ENCODE results near the gene MYCT1.
"Not testable (repeated sequence)": the region's sequence is repeated elsewhere in the genome, so short reads cannot be mapped to it uniquely, and the experiment has no call there.

The MYCT1 gene

DNA sequence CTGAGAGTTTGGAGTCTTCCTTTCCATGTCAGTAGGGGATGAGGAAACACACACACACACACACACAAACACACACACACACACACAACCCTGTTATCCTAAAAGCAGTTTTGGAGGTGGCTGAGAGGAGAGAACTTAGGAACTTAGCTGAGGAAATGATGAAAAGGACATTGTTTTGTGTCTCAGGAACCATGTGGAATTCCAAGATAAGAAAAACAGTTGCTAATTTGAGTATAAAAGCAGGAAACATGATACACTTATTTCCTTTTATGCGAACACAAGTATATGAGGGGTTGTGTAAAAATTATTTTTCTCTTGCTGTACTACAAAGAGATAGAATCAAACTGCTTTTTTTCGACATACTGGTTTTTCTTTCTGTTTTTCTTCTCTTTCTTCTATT lies at the start of gene MYCT1:
Gene MYCT1 (plus strand): TSS at position 264 of the 400 bp plus-strand sequence. CDS start 6 bp downstream, at position 270.
- DNase-seq: no peak

DNA sequence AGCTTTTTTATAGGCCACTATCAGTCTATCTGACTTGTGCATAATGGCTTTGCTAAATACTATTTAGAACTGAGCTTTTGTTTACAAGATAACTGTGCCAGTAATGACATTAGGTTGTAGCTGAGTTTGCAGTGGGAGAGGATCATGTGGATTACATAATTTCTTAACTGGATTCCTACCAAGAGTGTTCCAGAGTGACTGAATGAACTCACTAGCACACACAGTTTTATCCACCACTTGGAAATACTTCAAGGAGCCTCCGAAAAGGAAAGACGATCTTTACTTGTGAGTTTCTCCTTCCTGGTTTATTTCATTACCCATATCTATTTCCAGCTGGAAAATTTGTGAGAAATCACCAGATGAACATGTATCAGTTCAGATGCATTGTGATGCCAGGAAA lies 49.6 kb upstream of the MYCT1 start:
- no peak for DNase-seq

DNA sequence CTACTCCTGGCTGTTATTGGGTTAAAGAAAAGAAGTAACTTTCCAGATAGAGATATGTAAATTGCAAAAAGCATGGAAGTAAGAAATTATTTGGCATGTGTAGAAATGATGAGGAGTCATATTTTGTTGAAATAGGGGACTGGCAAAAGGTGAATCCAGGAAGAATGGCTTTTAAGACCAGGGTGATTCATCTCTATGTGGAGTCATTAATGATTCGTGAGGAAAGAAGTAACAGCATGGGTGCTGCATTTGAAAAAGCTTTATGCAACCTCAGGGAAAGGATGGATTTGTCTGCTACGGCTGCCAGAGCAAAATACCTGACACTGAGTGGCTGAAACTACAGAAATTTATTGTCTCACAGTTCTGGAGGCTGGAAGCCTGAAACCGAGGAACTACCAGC lies 45.7 kb upstream of the MYCT1 start:
- DNase-seq: no peak

DNA sequence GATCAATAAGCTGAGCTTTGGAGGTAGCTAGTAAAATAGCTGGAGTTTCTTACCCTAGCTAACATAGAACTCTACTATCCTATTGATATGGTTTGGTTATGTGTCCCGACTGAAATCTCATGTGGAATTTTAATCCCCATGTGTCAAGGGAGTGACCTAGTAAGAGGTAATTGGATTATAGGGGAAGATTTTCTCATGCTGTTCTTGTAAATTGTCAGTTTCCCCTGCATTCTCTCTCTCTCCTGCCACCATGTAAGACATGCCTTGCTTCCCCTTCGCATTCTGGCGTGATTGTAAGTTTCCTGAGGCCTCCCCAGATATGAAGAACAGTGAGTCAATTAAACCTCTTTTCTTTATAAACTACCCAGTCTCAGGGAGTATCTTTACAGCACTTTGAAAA lies 35.9 kb upstream of the MYCT1 start:
- DNase-seq: no peak

DNA sequence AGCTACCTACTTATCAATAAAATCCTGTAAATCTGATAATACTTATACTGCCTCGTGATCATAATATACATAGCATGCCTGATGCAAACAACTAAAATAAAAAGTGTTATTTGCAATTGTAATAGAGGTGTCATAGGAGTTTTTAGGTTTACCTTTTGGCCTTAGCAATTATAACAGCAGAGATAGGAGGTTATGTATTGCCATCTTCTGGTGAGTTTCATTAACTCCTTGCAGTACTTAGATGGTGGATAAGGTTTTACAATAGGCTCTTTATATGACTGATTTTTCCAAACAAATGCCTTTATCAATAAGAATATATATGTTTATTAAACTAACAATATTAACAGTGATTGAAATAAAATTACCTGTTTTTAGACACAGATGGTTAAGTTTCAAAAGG lies 27.8 kb upstream of the MYCT1 start:
- no peak for DNase-seq

DNA sequence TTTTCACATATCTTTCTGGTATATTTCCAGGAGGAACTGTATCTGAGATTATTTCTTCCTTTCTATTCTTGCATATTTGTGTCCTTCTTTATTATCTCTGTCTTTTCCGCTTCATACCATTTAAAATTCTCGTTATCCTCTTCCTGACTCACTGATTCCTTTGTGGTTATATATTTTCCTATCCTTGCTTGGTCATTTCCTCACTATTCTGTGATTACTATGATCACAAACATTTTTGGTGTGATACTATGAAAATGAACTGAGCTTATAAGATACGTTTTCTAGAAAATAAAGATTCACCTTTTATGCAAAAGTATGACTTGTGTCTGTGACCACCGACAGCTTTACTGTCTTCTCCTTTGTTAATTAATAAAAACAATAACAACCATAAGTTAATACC lies 26.5 kb upstream of the MYCT1 start:
- DNase-seq: no peak

DNA sequence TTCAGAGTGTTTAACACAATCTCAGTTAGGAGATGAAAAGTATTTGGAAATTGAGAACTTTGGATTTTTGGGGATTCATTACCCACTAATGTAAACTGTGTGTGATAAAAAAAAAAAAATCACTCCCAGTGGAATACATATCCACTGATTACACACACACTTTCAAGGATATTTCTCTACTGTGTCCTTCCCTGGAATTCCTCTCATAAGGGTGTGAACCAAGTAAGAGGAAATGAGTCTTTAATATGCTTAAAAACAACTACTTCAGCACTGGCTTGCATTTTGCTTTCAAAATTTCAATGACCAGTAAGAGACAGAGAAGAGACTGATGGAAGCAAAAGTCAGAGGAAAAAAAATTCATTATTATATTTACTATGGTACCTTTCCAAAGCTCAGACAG lies 24.5 kb upstream of the MYCT1 start:
- no peak for DNase-seq

DNA sequence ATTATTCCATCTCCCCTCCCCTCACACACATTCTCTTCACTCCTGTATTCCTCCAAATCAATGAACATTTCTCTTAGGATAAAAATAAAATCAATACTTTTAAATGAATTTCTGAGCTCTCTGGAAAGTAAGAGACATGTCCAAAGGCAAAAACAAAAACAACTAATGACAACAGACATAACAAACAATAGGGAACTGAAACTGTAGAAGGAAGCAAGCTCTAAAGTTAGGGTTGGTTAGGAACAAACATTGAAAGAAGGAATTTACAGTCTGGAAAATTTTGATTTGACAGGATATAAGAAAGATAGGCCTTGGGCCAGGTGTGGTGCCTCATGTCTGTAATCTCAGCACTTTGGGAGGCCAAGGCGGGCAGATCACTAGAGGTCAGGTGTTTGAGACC lies 17.5 kb upstream of the MYCT1 start:
- DNase-seq: no peak

- no peak for DNase-seq
These were observed 16.7 kb upstream of the MYCT1 start for GRCh38 chr6:152680879-152681517.

GRCh38 chr6:152682141-152682540 lies 15.6 kb upstream of the MYCT1 start:
- DNase-seq: no peak

GRCh38 chr6:152682935-152683334 lies 14.8 kb upstream of the MYCT1 start:
- DNase-seq: not testable (repeated sequence)

GRCh38 chr6:152685819-152686218 lies 11.9 kb upstream of the MYCT1 start:
- DNase-seq: no peak

GRCh38 chr6:152695372-152696045 lies 2.2 kb upstream of the MYCT1 start:
- no peak for DNase-seq

GRCh38 chr6:152696522-152696921 lies 1.2 kb upstream of the MYCT1 start:
- DNase-seq: no peak

DNA sequence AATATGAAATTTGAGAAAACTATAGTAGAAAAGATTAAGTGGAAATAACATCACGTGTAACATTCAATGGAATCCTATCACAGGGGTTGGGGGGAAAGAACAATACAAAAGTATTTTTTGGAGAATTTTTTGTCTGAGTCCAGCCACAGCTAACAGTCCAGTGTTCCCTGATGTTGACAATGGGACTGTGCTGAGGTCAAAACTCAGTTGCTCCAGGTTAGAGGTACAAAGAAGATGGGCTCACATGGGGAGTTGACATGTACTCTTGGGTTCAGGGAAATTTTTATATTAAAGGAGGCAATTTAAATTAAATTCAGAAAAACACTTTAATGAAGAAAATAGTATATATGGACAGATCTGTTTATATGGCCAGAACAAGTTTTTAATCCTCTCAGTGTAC lies 995 bp downstream of the MYCT1 start:
- DNase-seq: no peak

- no peak for DNase-seq
These were observed 2.7 kb downstream of the MYCT1 start for GRCh38 chr6:152700427-152700826.

GRCh38 chr6:152701081-152701862 lies 3.6 kb downstream of the MYCT1 start:
- DNase-seq: no peak

- no peak for DNase-seq
These were observed 4.2 kb downstream of the MYCT1 start for GRCh38 chr6:152701863-152702401.

DNA sequence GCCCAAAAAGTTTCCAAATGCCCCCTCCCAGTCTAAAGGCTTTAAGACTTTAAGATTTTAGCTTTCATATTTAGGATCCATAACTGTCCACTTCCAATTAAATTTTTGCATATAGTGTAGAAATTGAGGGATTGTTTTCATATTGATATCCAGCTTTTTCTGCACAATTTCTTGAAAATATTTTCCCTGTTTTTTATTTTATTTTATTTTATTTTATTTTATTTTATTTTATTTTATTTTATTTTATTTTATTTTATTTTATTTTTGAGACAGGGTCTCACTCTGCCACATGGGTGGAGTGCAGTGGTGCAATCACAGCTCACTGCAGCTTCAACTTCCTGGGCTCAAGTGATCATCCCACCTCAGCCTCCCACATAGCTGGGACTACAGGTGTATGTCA lies 6.1 kb downstream of the MYCT1 start:
- not testable (repeated sequence) for DNase-seq

DNA sequence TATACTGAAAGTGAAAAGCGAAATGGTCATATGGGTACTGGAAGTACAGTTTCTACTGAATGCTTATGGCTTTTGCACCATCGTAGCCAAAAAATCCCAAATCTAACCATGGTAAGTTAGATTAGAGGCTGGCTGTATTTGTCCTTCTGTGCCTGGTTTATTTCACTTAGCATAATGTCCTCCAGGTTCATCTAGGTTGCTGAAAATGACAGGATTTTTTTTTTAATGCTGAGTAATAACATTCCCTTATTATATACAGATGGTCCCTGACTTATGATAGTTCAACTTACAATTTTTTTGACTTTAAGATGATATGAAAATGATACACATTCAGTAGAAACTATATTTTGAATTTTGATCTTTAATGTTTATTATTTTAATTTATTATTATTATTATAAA lies 7.6 kb downstream of the MYCT1 start:
- DNase-seq: no peak

DNA sequence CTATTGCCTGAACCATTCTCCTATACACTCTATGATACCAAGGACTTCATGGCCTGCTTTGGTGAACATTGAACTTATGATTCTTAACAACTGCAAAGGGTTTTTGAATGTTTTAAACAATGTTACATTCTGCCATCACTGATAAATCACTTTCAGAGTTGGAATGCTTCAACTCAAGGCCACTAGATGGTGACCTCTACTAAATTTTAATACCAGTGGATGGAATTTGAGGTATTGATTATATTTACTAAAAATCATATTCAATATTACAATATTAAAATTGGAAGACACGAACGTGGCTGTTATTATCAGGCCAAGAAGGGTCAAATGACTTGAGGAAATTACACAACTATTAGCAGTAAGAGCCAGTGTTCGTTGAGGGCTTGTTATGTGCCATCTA lies 18.6 kb downstream of the MYCT1 start:
- no peak for DNase-seq

- no peak for DNase-seq
These were observed 23.3 kb downstream of the MYCT1 start for GRCh38 chr6:152720974-152721373.

GRCh38 chr6:152721956-152722355 lies 24.3 kb downstream of the MYCT1 start:
- no peak for DNase-seq

GRCh38 chr6:152723398-152723797 lies 25.7 kb downstream of the MYCT1 start:
- no peak for DNase-seq

Measured in NCI-H1105 (cell line).